ENCODE results near the gene MMP1.

DNA sequence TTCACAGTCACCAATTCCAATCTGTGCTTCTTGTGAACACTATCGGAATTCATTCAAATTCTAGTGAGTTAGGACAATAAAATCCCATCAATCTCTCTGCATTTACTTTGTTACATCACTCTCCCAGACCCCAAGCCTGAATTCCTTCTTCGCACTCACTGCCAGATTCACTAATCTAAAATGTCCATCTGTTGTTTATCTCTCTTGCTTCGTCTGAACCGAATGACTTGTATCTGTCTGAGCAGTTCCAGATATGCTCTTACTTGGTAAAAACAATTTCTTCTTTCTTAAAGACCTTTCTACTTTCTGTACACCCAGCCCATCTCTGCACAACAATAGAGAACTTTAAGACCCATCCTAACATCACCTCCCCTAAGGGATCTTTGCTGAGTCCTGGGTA, 24.6 kb downstream of the MMP1 start:
- TF ChIP-seq, protein P1, sequence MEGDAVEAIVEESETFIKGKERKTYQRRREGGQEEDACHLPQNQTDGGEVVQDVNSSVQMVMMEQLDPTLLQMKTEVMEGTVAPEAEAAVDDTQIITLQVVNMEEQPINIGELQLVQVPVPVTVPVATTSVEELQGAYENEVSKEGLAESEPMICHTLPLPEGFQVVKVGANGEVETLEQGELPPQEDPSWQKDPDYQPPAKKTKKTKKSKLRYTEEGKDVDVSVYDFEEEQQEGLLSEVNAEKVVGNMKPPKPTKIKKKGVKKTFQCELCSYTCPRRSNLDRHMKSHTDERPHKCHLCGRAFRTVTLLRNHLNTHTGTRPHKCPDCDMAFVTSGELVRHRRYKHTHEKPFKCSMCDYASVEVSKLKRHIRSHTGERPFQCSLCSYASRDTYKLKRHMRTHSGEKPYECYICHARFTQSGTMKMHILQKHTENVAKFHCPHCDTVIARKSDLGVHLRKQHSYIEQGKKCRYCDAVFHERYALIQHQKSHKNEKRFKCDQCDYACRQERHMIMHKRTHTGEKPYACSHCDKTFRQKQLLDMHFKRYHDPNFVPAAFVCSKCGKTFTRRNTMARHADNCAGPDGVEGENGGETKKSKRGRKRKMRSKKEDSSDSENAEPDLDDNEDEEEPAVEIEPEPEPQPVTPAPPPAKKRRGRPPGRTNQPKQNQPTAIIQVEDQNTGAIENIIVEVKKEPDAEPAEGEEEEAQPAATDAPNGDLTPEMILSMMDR (conservative IDR thresholded peaks at IDR 0.05; ENCODE audit: low read depth, low read length), result no peak
- TF ChIP-seq POLR2A (IDR thresholded peaks at IDR 0.05; ENCODE audit: low read depth, low read length) (no peak), FOS (IDR thresholded peaks at IDR 0.05; ENCODE audit: low read depth, low read length) (no peak)

All from IMR-90 (cell line).